Progenitor cell of endocrine pancreas (in vitro differentiated cells): ENCODE results near the gene TNIP2. TPM values are rescaled to one million over a fixed set of nuclear protein-coding genes. Genes with fewer than 3 reads are reported as not detected.

Experiments
- DNase-seq: peaks from one replicate; pipeline ENCODE4 v3.0.0; 2021; ENCODE audit warnings: low spot score; ENCODE audit not compliant: unreplicated experiment
- H3K27ac Mint-ChIP-seq: 2 replicates; pipeline ENCODE4 v1.8.0; 2021; ENCODE audit warnings: mild to moderate bottlenecking, moderate library complexity, mixed read lengths
- H3K27me3 Mint-ChIP-seq: 2 replicates; pipeline ENCODE4 v1.8.0; 2021; ENCODE audit warnings: mixed read lengths
- H3K36me3 Mint-ChIP-seq: 2 replicates; pipeline ENCODE4 v1.8.0; 2022; ENCODE audit warnings: mixed read lengths; ENCODE audit not compliant: insufficient read depth
- H3K4me1 Mint-ChIP-seq: 2 replicates; pipeline ENCODE4 v1.8.0; 2021; ENCODE audit warnings: low read depth, mixed read lengths
- H3K4me3 Mint-ChIP-seq: 2 replicates; pipeline ENCODE4 v1.8.0; 2021; ENCODE audit warnings: low read depth, mild to moderate bottlenecking, moderate library complexity, mixed read lengths
- H3K9me3 Mint-ChIP-seq: 2 replicates; pipeline ENCODE4 v1.8.0; 2021; ENCODE audit warnings: low read depth, mixed read lengths
- CTCF ChIP-seq: fragments of 200-600 bp; sonication (generic); IDR thresholded peaks from one replicate; pipeline ENCODE4 v1.5.0; 2021; ENCODE audit warnings: antibody characterized with exemption, mild to moderate bottlenecking; ENCODE audit not compliant: unreplicated experiment
- total RNA-seq: library from RNA; stranded (reverse); gene quantifications from 2 replicates; pipeline ENCODE4 v1.2.1, GENCODE V29; 2021

Gene TNIP2
- total RNA-seq, 1 donor from 2014 or later: 26.3 TPM

DNA sequence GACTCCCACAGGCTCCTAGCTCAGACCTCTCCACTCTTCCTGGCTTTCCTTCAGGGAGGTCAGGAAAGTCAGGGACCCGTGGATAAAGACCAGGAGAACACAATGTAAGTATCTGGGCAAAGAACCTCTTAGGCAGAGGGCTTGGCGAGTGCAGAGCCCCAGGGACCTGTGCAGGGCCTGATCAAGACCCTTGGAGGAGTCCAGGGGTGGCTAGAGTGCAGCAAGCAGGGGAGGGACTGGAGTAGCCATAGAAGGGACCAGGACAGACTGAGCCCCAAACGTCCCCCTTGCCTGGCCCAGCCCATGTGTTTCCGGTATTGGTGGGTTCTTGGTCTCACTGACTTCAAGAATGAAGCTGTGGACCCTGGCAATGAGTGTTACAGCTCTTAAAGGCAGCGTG is 5.9 kb upstream of the TNIP2 start:
- H3K9me3 Mint-ChIP-seq: no peaks in the 10 kb centered on the region
- H3K27ac Mint-ChIP-seq: no peak overlapping the region
- TF ChIP-seq CTCF: no peak
- H3K36me3 Mint-ChIP-seq: no peaks in the 10 kb centered on the region
- no peak for DNase-seq
- no peak overlapping the region for H3K4me3 Mint-ChIP-seq
- H3K4me1 Mint-ChIP-seq: peaks cover 8% of the 10 kb centered on the region
- H3K27me3 Mint-ChIP-seq: peaks cover 2% of the 10 kb centered on the region

GRCh38 chr4:2761035-2761923 is 5.1 kb upstream of the TNIP2 start:
- no peak for DNase-seq
- Mint-ChIP-seq H3K4me1 (peaks cover 8% of the 10 kb centered on the region), H3K9me3 (no peaks in the 10 kb centered on the region), H3K4me3 (no peak overlapping the region), H3K27me3 (peaks cover 2% of the 10 kb centered on the region), H3K36me3 (no peaks in the 10 kb centered on the region), H3K27ac (no peak overlapping the region)
- peak; percentile 10 for TF ChIP-seq CTCF

- Mint-ChIP-seq H3K4me1 (peaks cover 14% of the 10 kb centered on the region), H3K4me3 (peak overlapping the region; percentile 64), H3K36me3 (no peaks in the 10 kb centered on the region), H3K9me3 (no peaks in the 10 kb centered on the region), H3K27me3 (no peaks in the 10 kb centered on the region), H3K27ac (peak overlapping the region; percentile 2)
- no peak for DNase-seq
- no peak for TF ChIP-seq CTCF
Observed at GRCh38 chr4:2757426-2757825, 1.3 kb upstream of the TNIP2 start.

- Mint-ChIP-seq H3K4me3 (peak overlapping the region; percentile 65), H3K4me1 (peaks cover 12% of the 10 kb centered on the region), H3K27ac (peak overlapping the region; percentile 2), H3K9me3 (no peaks in the 10 kb centered on the region), H3K36me3 (no peaks in the 10 kb centered on the region), H3K27me3 (no peaks in the 10 kb centered on the region)
- DNase-seq: no peak
- no peak for TF ChIP-seq CTCF
Observed at GRCh38 chr4:2756691-2757350, 685 bp upstream of the TNIP2 start.
